Mesendoderm (in vitro differentiated cells): ENCODE measurements around the gene TTYH1.

Source experiments
- DNase-seq: peaks from one replicate; pipeline ENCODE4 v3.0.0; 2013
- H2AK5ac ChIP-seq: 2 replicates; pipeline ENCODE4 v1.6.1; 2013; ENCODE audit warnings: low read length, inconsistent platforms
- H2BK120ac ChIP-seq: 2 replicates; pipeline ENCODE4 v1.6.1; 2013; ENCODE audit warnings: low read depth, mild to moderate bottlenecking, low read length, moderate library complexity, mixed read lengths
- H2BK15ac ChIP-seq: replicated peaks from 2 replicates; pipeline ENCODE4 v1.6.1; 2013; ENCODE audit warnings: low read depth, mild to moderate bottlenecking, moderate library complexity
- H2BK5ac ChIP-seq: 2 replicates; pipeline ENCODE4 v1.6.1; 2013; ENCODE audit warnings: low read length, inconsistent platforms
- H3K18ac ChIP-seq: 2 replicates; pipeline ENCODE4 v1.6.1; 2013; ENCODE audit warnings: mild to moderate bottlenecking, low read length, mixed read lengths
- H3K23ac ChIP-seq: one replicate; pipeline ENCODE4 v1.6.1; 2013; ENCODE audit warnings: low read length
- H3K27ac ChIP-seq: 2 replicates; pipeline ENCODE4 v1.5.1; 2013; ENCODE audit warnings: low read depth, mild to moderate bottlenecking, inconsistent platforms, low read length, moderate library complexity
- H3K27me3 ChIP-seq: 2 replicates; pipeline ENCODE4 v1.6.1; 2013; ENCODE audit warnings: low read length, control low read depth, mild to moderate bottlenecking, inconsistent platforms; ENCODE audit not compliant: insufficient read depth, poor library complexity
- H3K36me3 ChIP-seq: 2 replicates; pipeline ENCODE4 v1.6.1; 2013; ENCODE audit warnings: low read length, inconsistent platforms; ENCODE audit not compliant: control insufficient read depth, insufficient read depth
- H3K4ac ChIP-seq: one replicate; pipeline ENCODE4 v1.6.1; 2013; ENCODE audit warnings: low read depth, mild to moderate bottlenecking, low read length, moderate library complexity
- H3K4me1 ChIP-seq: 2 replicates; pipeline ENCODE4 v1.6.1; 2013; ENCODE audit warnings: low read depth, low read length, inconsistent platforms; ENCODE audit not compliant: control insufficient read depth
- H3K4me2 ChIP-seq: 2 replicates; pipeline ENCODE4 v1.6.1; 2013; ENCODE audit warnings: low read length
- H3K4me3 ChIP-seq: 2 replicates; pipeline ENCODE4 v1.5.1; 2013; ENCODE audit warnings: mild to moderate bottlenecking, low read length
- H3K56ac ChIP-seq: one replicate; pipeline ENCODE4 v1.6.1; 2013; ENCODE audit warnings: low read length
- H3K79me1 ChIP-seq: 2 replicates; pipeline ENCODE4 v1.6.1; 2013; ENCODE audit warnings: low read length, inconsistent platforms
- H3K79me2 ChIP-seq: 2 replicates; pipeline ENCODE4 v1.6.1; 2013; ENCODE audit warnings: mild to moderate bottlenecking, low read length; ENCODE audit not compliant: control insufficient read depth, insufficient read depth
- H3K9ac ChIP-seq: 2 replicates; pipeline ENCODE4 v1.6.1; 2013; ENCODE audit warnings: low read length, inconsistent platforms
- H4K5ac ChIP-seq: one replicate; pipeline ENCODE4 v1.6.1; 2013; ENCODE audit warnings: low read length
- H4K8ac ChIP-seq: one replicate; pipeline ENCODE4 v1.6.1; 2013; ENCODE audit warnings: low read depth, mild to moderate bottlenecking, control low read depth, low read length, moderate library complexity
- WGBS: extraction: QIAGEN DNeasy Blood & Tissue Kit; methylation state at CpG from one replicate; pipeline ENCODE4 v1.1.7; 2013; ENCODE audit warnings: low lambda C conversion rate, missing lambda C conversion rate; ENCODE audit not compliant: insufficient coverage; ENCODE audit errors: extremely low coverage; 5-methylcytosine and 5-hydroxymethylcytosine counted together

TTYH1 gene

DNA sequence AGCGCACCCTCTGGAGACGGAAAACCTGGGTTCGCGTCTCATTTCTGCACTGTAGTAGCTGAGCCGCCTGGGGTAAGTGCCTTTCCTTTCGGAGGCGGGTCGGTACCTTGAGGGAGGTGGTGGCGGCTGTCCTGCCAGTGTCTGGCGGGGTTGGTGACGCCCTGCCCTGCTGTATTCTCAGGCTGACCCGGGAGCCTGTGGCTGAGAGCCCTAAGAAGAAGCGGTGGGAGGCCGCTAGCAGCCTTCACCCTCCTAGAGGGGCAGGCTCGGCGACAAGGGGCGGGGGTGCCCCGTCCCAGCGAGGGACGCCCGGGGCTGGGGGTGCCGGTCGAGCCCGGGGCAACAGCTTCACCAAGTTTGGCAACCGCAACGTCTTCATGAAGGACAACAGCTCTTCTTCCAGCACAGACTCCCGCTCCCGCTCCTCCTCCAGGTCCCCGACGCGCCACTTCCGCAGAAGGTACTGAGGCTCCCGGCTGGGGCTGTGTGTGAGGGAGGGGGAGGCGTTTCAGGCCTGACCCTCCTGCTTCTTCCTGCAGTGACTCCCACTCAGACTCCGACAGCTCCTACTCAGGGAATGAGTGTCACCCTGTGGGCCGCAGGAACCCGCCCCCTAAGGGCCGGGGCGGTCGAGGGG, 40.6 kb downstream of the TTYH1 start:
- Histone ChIP-seq H3K4me3 (no peak overlapping the region), H3K4me2 (no peak overlapping the region), H4K5ac (no peak overlapping the region), H3K27ac (no peak overlapping the region), H3K79me1 (peaks cover 41% of the 10 kb centered on the region), H3K79me2 (peaks cover 24% of the 10 kb centered on the region), H3K4me1 (no peaks in the 10 kb centered on the region), H3K36me3 (peaks cover 53% of the 10 kb centered on the region), H3K9ac (no peak overlapping the region), H3K18ac (no peak overlapping the region), H2BK120ac (no peak overlapping the region), H2BK15ac (no peak overlapping the region), H3K56ac (no peak overlapping the region), H2BK5ac (no peak overlapping the region), H3K23ac (no peak overlapping the region), H2AK5ac (no peak overlapping the region), H3K4ac (no peak overlapping the region), H3K27me3 (no peaks in the 10 kb centered on the region), H4K8ac (no peak overlapping the region)
- no peak for DNase-seq
- WGBS: no CpG with 5 or more reads among the region's 40 CpGs

DNA sequence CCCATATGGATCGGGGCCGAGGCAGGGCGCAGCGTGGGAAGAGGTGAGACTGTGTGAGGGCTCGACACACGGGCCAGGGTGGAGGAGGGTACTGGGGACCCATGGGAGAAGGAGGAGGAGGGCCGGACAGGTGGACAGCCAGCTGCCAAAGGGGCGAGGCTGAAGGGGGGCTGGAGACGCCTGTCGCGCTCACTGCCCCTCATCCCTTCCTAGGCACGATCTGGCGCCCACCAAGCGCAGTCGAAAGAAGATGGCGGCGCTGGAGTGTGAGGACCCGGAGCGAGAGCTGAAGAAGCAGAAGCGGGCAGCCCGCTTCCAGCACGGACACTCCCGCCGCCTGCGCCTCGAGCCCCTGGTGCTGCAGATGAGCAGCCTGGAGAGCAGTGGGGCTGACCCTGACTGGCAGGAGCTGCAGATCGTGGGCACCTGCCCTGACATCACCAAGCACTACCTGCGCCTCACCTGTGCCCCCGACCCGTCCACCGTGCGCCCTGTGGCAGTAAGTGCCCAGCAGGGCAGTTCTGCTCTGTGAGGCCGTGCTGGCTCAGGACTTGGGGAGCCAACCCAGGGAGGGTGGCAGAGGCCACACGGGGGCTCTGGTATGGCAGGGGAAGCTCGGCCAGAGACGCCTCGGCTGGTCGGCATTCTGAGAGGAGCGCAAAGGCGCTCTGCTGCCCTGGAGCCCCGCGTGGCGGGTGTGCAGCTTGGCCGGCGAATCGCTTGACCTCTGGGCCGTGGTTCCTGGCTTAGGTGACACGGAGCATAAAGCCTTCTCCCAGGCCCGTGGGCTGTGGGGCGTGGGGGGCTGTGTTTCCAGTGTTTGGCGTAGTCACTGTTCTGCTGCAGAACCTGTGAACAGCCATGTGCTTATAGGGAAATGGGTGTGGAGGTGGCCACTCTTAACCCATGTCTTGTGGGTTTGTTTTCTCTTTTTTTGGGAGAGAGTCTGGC, 41.4 kb downstream of the TTYH1 start:
- H3K27ac ChIP-seq: no peak overlapping the region
- H3K18ac ChIP-seq: no peak overlapping the region
- H3K79me1 ChIP-seq: peaks cover 33% of the 10 kb centered on the region
- no peak overlapping the region for H2BK5ac ChIP-seq
- H2AK5ac ChIP-seq: no peak overlapping the region
- DNase-seq: no peak
- H3K27me3 ChIP-seq: no peaks in the 10 kb centered on the region
- no peaks in the 10 kb centered on the region for H3K4me1 ChIP-seq
- no peak overlapping the region for H3K23ac ChIP-seq
- peaks cover 16% of the 10 kb centered on the region for H3K79me2 ChIP-seq
- H3K4ac ChIP-seq: no peak overlapping the region
- no CpG with 5 or more reads among the region's 51 CpGs for WGBS
- no peak overlapping the region for H4K5ac ChIP-seq
- no peak overlapping the region for H3K56ac ChIP-seq
- H2BK120ac ChIP-seq: no peak overlapping the region
- H4K8ac ChIP-seq: no peak overlapping the region
- H3K36me3 ChIP-seq: peaks cover 53% of the 10 kb centered on the region
- no peak overlapping the region for H3K4me2 ChIP-seq
- H3K9ac ChIP-seq: no peak overlapping the region
- no peak overlapping the region for H3K4me3 ChIP-seq
- H2BK15ac ChIP-seq: no peak overlapping the region

DNA sequence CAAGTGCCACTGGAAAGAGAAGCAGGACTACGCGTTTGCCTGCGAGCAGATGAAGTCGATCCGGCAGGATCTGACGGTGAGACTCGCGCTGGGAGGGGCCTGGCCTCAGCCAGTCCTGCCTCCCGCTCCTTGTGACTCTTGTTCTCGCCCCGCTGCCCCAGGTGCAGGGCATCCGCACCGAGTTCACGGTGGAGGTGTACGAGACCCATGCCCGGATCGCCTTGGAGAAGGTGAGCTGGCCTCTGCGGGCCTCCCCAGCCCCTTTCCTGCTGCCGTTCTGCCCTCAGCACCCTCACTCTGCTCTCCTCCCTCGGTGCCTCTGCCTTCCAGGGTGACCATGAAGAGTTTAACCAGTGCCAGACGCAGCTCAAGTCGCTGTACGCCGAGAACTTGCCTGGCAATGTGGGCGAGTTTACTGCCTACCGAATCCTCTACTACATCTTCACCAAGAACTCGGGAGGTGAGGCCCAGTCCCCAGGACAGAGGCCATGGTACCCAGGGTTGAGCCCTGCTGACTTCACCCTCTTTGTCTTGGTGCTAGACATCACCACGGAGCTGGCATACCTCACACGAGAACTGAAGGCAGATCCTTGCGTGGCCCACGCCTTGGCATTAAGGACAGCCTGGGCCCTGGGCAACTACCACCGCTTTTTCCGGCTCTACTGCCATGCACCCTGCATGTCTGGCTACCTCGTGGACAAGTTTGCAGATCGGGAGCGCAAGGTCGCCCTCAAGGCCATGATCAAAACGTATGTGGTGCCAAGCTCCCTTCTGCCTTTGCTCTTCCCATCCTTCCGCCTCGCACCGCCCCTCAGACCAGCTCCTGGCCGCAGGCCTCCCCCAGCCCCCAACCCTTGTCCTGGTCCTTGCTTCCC, 42.7 kb downstream of the TTYH1 start:
- H3K4me3 ChIP-seq: no peak overlapping the region
- no peak overlapping the region for H4K8ac ChIP-seq
- no peak overlapping the region for H3K9ac ChIP-seq
- H2AK5ac ChIP-seq: no peak overlapping the region
- no peak overlapping the region for H3K18ac ChIP-seq
- no CpG with 5 or more reads among the region's 42 CpGs for WGBS
- no peak overlapping the region for H3K4me2 ChIP-seq
- no peak overlapping the region for H2BK5ac ChIP-seq
- DNase-seq: no peak
- H3K79me2 ChIP-seq: peaks cover 5% of the 10 kb centered on the region
- H3K56ac ChIP-seq: no peak overlapping the region
- H3K23ac ChIP-seq: no peak overlapping the region
- no peak overlapping the region for H2BK15ac ChIP-seq
- no peak overlapping the region for H4K5ac ChIP-seq
- no peaks in the 10 kb centered on the region for H3K27me3 ChIP-seq
- H3K4ac ChIP-seq: no peak overlapping the region
- H3K27ac ChIP-seq: no peak overlapping the region
- H3K79me1 ChIP-seq: peaks cover 23% of the 10 kb centered on the region
- H2BK120ac ChIP-seq: no peak overlapping the region
- H3K4me1 ChIP-seq: peaks cover 5% of the 10 kb centered on the region
- peaks cover 48% of the 10 kb centered on the region for H3K36me3 ChIP-seq

DNA sequence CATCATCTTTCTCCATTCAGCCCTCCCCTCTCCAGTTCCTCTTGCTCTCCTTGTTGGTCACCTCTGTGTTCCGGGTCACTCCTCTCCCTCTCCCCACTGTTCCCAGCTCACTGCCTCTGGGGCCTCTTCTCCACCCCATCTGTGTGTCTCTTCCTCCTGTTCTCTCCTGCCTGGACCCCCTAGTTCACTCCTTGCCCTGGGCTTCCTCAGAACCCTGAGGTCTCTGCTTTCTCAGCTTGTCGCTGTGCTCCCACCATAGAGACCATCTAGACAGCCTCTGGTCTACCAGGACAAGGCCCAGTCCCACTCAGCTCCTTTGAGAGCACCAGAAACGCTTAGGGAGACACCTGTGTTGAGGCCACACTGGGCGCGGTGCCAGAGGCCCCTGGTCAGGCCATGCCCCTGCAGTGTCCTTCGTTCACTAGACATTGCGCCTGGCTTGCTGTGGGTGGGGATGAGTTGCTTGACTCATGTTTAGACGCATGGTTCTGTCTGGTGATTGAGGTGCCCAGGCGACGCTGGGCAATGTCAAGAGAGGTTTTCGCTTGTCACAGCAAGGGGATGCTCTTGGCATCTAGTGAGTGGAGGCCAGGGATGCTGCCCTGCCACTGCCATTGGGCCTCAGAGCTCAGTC, 43.5 kb downstream of the TTYH1 start:
- Histone ChIP-seq H2AK5ac (no peak overlapping the region), H3K27me3 (no peaks in the 10 kb centered on the region), H3K18ac (no peak overlapping the region), H3K4me3 (no peak overlapping the region), H2BK5ac (no peak overlapping the region), H3K4me1 (peaks cover 5% of the 10 kb centered on the region), H4K8ac (no peak overlapping the region), H4K5ac (no peak overlapping the region), H3K4me2 (no peak overlapping the region), H3K23ac (no peak overlapping the region), H2BK120ac (no peak overlapping the region), H3K79me2 (peaks cover 4% of the 10 kb centered on the region), H3K27ac (no peak overlapping the region), H3K9ac (no peak overlapping the region), H3K36me3 (peaks cover 41% of the 10 kb centered on the region), H3K56ac (no peak overlapping the region), H3K4ac (no peak overlapping the region), H3K79me1 (peaks cover 18% of the 10 kb centered on the region), H2BK15ac (no peak overlapping the region)
- DNase-seq: no peak
- no CpG with 5 or more reads among the region's 11 CpGs for WGBS
